ENCODE data around the gene MCM6.
A peak's percentile ranks its signal among the peaks of the same experiment; 100 is the strongest.
"Not testable (repeated sequence)": the region's sequence is repeated elsewhere in the genome, so short reads cannot be mapped to it uniquely, and the experiment has no call there.

The MCM6 gene

DNA sequence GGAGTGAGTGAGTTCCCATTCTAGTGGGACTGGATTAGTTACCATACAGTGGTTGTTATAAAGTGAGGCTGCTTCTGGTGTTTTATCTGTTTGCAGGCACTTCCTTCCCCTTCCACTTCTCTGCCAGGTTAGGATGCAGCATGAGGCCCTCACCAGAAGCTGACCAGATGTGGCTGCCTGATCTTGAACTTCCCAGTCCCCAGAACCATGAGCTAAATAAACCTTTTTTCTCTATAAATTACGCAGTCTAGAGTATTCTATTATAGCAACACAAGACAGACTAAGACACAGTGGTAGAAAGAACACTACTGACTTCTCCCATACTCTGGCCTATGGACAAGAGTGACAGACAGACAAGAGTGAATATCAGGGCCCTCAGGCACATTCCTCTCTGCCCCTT, 53.4 kb downstream of the MCM6 start:
- DNase-seq (ENCODE audit: low read depth in 3 of 3, low spot score in 1 of 3), result no peak

DNA sequence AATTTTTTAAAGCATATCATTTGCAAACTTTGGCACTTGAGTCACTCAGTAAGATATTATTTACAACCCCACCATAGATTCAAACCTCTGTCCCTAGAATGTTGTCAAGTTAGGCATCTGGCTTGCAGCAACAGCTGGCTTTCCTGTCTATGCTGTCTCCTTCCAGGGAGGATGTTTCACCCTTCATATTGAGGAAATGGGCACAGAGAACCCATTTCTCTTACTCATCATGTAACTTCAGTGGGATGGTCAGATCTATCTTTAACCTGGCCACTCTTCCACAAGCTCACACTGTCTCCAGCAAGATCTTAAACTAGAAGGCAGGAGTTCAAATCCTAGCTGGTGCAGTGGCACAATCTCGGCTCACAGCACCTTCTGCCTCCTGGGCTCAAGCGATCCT, 55.1 kb downstream of the MCM6 start:
- no peak for DNase-seq (ENCODE audit: low read depth in 3 of 3, low spot score in 1 of 3)

DNA sequence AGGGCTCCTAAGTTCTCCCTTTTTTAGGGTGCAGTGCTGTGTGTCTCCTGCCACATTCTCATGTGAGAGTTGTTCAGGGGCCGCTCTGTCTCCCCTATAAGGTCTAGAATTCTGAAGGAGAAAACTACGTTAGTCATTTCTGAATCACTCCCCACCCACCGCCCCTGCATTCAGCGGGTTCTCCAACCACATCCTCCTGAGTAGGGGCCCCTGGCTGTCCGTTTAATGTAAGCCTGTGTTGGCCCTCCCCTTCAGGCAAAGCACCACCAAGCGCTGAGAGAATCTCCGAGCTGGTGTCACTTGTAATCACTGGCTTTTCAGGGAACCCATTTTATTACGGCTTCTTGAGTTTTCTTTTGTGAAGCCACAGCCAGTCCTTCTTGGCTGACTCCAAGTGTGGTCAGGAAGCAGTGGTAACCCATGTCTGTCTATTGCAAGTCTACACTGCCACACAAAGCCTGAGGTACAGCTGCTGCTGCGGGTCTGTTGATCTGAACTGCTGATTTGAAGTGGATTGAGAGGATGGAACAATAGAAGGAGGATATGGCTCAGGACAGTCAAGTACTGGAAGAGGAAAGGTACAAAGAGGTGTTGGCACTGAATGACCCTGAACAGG, 56.1 kb downstream of the MCM6 start:
- peak in 2 of 3 donors; percentile 23 to 54 for DNase-seq (ENCODE audit: low read depth in 3 of 3, low spot score in 1 of 3)

DNA sequence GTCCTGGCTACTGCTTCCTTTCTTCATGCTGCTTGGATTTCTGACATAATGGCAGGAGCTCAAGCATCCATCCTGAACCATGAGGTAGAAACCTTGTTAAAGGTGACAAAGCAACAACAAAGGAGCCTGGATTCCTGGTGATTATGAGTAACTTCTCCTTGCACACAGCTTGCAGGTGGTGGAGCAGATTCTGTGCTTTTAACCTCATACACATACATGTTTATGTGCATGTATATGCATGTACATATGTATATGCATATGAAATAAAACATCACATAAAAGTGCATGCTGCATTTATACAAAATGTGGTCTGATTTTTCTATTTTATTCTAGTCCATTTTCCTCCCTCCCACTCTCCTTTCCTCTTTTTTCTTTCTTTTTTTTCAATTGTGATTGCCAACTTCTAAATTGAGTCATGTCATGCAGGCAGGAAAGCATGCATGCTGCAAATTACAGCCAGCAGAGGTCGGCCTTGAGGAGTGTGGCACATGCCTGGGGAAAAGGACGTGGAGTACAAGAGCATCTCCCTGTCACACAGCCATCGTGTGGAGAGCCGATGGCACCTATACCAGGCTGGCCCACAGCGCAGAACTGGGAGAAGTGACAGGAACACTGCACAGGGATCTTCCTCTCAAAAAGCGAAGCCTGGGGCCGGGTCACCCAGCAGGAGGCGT, 57.2 kb downstream of the MCM6 start:
- DNase-seq (ENCODE audit: low read depth in 3 of 3, low spot score in 1 of 3), result no peak

DNA sequence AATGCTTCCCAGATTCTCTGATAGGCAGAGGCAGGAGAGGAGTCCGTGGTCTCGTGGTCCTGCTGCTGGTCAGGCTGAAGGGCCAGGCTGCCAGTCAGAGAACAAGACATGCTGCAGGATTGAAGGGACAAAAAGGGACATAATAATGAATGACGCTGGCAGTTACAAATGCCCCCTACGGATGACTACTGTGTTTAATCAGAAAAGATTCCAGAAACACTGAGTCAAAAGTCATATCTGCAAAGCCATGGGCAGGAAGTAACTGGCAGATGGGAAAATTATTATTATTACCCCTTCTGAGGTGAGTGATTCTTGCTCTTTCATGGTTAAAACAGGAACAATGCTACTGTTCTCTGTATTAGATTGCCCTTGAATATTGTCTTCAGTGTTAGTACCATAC, 58.3 kb downstream of the MCM6 start:
- no peak for DNase-seq (ENCODE audit: low read depth in 3 of 3, low spot score in 1 of 3)

DNA sequence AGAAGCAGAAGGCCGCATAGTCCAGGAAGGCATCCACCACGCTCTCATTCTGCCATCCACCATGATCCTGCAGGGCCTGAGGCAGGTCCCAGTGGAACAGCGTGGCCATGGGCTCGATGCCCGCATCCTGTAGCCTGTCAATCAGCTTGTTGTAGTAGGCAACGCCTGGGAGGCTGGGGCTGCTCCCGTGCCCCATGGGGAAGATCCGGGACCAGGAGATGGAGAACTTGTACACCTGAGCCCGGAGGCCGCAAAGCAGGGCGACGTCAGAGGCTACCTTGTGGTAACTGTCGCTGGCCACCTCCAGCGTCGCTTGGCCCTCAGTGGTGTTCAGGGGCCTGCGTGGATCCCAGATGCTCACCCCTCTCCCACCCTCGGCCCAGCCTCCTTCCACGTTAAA, 58.8 kb downstream of the MCM6 start:
- DNase-seq (ENCODE audit: low read depth in 3 of 3, low spot score in 1 of 3), result no peak

DNA sequence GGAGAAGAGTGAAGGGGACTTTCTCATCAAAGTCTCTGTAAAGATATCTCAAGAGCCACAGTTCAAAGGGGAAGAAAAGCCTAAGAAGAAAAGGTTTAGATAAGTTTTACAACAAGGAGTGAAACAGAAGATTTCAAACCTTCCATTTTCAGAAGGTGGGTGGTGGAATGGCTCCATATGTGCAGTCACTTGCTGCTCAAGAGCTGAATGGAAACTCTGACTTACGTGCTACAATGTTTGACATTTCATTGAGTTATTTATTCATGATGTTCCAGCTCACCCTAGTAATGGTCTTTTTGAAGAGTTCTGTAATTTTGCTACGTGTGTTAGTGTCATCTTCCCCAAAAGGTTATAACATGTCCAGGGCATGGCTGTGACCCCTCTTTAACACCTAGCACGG, 61.0 kb downstream of the MCM6 start:
- no peak for DNase-seq (ENCODE audit: low read depth in 3 of 3, low spot score in 1 of 3)

DNA sequence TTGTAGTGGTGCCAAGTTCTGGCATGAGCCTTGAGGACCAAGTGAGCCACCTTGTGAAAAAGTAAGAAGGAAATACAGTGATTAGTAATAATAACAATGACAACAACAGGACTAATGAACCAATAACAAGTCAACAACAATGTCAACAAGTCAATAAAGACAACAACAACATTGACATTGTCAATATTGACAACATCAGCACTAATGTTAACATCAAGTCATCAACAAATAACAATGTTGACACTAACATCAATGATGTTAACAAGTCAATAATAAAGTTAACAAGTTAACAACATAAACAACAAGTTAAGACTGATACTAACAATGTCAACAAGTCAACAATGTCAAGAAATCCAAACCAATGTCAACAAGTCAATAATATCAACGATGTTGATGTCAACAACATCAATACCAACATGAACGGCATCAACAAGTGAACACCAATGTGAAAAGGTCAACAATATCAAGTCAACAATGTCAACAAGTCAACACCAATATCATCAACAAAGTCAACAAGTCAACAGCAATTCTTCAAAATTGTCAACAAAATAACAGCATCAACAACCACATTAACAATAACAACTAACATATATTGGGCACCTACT, 63.2 kb downstream of the MCM6 start:
- no peak for DNase-seq (ENCODE audit: low read depth in 3 of 3, low spot score in 1 of 3)

DNA sequence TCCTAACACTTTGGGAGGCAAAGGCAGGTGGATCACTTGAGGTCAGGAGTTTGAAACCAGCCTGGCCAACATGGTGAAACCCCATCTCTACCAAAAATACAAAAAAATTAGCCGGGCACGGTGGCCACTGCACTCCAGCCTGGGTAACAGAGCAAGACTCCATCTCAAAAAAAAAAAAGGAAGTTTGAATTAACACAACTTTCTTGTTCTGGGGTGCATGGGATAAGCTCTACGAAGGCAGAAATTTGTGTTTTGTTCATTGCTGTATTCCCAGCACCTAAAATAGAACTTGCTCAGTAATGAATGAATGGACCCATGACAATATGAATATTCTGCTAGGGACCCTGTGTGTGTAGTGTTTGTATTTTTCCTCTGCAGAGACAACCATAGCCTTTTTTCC, 68.4 kb downstream of the MCM6 start:
- not testable (repeated sequence) for DNase-seq (ENCODE audit: low read depth in 3 of 3, low spot score in 1 of 3)

DNA sequence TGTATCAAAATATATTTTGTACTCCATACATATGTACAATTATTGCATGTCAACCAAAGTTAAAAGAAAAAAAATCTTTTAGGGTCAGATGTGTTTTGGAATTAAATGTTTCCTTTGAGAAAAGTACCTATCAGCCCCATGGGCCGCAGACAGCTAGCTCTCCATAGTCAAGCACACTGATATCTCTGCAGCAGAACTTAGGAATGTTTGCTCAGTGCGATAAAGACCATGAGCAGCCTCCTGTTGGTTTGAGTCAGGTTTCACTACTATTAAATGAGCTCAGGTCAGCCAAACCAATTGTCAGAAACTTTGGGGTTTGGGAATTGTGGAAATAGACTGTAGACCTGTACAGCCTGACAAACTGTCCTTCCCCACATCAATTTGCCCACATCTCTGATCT, 73.0 kb downstream of the MCM6 start:
- DNase-seq (ENCODE audit: low read depth in 3 of 3, low spot score in 1 of 3), result no peak

DNA sequence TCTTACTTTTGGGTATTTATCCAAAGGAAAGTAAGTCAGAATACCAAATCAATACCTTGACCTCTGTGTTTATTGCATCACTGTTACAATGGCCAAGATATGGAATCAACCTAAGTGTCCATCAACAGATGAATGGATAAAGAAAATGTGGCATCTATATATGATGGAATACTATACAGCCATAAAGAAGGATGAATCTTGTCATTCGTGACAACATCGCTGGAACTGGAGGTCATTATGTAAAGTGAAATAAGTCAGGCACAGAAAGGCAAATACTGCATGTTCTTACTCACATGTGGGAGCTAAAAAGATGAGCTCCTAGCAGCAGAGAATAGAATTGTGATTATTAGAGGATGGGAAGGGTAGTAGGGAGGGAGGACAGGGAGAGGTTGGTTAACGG, 73.9 kb downstream of the MCM6 start:
- DNase-seq (ENCODE audit: low read depth in 3 of 3, low spot score in 1 of 3), result no peak

DNA sequence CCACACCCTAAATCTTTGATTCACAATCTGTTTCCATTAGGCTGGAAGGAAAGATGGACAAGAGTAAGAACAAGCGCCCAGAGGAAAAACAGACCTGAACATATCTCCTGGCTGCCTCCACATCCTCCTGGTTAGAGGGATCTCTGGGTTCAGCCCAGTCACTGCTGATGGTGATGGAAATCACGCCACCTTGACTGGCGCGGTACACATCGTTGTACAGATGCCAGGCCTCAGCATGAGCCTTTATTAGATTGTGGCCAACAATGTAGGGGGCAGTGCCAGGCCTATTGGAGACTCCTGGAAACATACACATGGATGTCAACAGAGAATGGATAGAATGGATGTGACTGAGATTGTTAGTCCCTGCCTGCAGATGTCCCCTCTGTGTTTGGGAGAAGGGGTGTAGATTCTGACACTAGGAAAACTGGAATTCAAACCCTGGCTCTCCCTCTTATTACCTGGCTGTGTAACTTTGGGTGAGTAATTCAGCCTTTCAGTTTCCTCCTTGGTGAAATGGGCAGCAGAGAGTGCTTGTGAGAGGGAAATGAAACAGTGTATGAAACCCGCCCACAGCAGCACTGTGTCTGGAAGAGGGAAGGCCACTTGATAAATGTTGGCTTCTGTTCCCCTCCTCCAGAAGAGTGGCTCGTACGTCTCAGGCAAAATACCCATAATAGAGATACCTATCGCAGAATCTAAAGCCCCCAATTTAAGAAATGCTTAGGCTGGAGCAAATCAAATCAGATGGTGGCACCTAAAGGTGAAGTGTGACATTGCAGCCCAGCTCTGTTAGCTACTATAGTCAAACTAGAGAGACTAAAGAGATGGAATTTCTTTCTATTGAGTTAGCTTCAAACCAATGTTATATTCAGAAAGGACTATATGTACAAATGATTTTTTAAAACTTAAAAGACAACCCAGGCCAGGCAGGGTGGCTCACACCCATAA, 75.5 kb downstream of the MCM6 start:
- DNase-seq (ENCODE audit: low read depth in 3 of 3, low spot score in 1 of 3), result no peak

DNA sequence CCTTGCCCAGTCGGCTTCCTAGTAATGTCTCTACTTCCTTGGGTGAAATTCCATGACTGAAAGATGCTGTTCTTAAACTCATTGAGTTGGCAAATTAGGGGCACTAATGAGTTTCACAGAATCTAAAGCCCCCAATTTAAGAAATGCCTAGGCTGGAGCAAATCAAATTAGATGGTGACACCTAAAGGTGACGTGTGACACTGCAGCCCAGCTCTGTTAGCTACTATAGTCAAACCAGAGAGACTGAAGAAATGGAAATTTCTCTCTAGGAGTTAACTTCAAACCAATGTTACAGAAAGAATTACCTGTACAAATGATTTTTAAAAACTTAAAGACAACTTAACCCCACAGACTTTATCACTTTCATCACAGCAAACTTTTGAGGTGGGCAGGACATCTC, 76.5 kb downstream of the MCM6 start:
- no peak for DNase-seq (ENCODE audit: low read depth in 3 of 3, low spot score in 1 of 3)

DNA sequence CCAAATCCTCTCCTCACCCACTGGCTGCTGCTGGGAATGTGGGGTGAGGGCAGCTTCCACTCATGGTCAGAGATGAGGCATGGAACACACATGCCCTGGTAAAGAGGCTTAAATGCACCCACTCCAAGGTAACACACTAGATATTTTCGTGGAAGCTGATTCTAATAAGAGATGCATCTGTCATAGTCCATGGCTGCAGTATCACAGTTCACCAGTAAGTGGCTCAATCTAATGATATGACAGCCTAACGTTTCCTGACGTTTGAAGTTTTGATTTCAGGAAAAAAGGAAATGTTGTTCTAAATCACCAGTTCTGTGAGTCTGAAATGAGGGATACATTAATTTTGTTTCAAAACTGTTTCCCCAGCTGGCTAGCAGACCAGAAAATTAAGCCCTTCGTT, 77.5 kb downstream of the MCM6 start:
- no peak for DNase-seq (ENCODE audit: low read depth in 3 of 3, low spot score in 1 of 3)

DNA sequence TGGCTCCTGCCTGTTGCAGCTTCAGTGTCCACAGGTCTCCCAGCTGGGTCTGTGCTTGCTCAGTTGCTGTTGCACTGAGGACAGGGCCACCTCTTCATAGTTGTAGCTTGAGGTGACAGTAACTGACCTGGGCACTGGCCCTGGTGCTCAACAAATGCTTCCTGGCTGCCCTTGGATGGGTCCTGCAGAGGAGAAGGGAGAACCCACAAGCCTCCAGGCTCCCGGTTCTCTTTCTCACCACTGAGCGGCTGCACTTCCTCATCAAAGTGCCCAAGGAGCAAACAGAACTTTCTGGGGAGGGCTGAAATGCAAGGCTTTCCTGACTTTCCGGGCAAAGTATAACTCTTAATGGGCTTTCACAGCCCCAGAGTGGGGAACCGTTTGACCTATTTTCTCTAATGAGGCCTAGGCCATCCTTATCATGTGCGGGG, 78.0 kb downstream of the MCM6 start:
- no peak for DNase-seq (ENCODE audit: low read depth in 3 of 3, low spot score in 1 of 3)

DNA sequence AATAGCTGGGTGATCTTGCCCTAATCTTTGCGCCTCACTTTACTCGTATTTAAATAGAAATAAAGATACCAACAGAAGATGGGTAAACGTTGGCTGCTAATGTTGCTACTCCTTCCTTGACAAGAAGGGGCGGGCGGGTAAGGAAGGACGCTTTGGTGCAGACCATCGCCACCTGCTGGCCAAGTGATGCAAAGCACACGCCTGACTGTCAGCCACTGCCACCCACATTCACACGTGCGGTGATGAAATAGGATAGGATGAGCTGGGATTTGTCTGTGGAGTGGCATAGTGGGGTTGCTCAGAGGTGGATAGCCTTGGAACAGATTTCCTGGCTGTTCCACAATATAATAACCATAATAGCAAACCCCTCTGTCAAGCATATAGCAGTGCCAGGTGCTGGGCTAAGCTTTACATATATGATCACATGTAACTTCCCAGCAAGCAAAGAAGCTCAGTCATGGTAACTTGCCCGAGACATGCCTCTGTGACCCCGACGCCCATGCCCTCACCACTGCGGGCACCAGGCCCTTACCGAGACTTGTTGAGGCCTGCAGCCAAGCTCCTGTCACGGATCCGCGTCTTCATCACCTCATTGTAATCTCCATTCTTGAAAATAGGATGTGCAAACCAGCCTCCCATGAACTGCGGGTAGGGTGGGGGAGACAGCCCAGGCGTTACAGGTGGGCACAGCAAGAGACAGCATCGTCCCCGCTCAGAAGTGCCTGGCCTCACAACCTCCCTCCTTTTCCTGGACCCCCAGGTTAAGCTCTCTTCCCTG, 78.6 kb downstream of the MCM6 start:
- peak; percentile 15 to 65 (median 43) for DNase-seq (ENCODE audit: low read depth in 3 of 3, low spot score in 1 of 3)

DNA sequence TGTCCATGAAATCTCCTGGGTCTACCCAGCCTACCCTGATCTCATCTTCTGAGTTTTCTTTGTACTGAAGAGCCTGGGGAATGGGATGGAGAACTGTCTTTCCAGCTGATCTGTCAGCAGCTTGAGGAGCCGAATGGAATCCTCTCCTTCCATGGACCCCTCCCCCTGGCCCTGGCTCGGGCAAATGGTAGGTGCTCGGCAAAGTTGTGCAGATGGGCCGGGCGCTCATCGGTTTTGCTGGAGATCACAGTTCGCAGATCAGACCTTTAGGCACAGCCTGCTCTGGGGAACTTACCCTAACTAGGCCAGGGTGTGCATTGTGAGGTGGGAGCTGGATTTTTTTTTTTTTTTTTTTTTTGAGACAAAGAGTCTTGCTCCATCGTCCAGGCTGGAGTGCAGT, 79.6 kb downstream of the MCM6 start:
- no peak for DNase-seq (ENCODE audit: low read depth in 3 of 3, low spot score in 1 of 3)

DNA sequence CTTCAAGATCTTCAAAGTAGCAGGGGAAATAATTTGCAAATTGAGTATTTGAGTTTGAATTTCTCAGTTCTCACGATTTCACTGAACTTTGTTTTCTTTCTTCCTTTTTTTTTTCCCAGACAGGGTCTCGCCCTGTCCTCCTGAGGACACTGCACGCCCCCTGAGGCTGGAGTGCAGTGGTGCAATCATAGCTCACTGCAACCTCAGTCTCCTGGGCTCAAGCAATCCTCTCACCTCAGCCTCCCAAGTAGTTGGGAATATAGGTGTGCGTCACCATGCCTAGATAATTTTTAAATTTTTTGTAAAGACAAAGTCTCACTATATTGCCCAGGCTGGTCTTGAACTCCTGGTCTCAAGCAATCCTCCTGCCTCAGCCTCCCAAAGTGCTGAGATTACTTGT, 80.6 kb downstream of the MCM6 start:
- DNase-seq (ENCODE audit: low read depth in 3 of 3, low spot score in 1 of 3), result not testable (repeated sequence)

DNA sequence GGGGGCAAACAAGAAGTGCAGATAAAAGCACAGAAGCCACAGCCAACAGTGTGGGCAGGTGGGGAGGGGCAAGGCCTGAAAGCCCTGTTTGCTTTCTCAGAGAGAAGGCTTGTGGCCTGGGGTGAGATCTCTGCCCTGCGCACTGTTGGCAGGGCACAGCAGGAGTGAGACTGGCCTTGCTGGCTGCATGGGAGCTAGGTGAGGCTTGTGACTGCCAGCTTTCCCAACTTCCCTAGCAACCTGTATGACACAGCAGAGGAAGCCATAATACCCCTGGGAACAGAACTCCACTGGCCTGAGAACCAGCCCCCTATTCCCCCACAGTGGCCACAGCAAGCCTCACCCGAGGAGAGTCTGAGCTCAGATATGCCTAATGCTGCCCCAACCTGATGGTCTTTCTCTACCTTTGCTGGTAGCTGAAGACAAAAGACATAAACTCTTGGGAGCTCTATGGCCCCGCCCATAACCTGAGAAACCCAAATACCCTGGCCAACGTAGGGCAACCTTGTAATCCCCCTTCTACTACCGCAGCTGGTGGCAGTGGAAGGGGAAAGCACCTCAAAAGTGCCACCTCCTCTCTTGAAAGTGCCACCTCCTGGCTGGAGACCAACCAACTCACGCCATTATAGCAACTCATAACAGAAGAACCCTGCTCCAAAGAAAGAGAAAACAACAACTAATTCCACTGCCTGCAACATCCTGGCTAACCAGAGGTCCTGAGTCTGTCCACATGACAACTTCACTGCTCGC, 83.7 kb downstream of the MCM6 start:
- DNase-seq (ENCODE audit: low read depth in 3 of 3, low spot score in 1 of 3), result no peak

Measured in stimulated activated CD4-positive, alpha-beta T cell treated with anti-CD3 and anti-CD28 coated beads, TNF-alpha, amount 100 ng/mL, for 1 hour (primary cell).